ENCODE measurements around the gene LRRC40. TPM values are rescaled to one million over a fixed set of nuclear protein-coding genes. Genes with fewer than 3 reads are reported as not detected.
"Not testable (repeated sequence)": the region's sequence is repeated elsewhere in the genome, so short reads cannot be mapped to it uniquely, and the experiment has no call there.

LRRC40 gene
- total and polyA plus RNA-seq, 2 donors, result 9.8 to 41.7 TPM

DNA sequence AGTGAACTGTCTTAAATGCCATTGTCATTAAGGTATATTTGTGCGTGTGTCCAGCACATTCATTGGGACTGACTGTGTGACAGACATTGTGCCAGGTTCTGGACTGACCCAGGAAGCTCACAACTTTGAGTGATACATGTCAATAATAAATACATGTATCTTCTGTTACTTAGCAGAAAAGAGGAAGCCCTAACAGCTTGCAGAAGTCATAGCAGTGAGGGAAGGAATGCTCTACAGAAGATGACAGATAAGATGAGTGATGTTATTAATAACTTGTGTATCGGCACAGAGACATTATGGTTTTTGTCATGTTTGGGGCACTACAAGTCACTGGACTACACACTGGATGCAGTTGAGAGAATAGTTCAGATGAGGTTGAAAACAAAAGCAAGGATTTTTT lies 14.6 kb upstream of the LRRC40 start:
- peaks cover 3% of the 10 kb centered on the region for H3K36me3 ChIP-seq (ENCODE audit: insufficient read depth)
- 89% methylated on average over 2 of the region's 2 CpGs for WGBS
- H3K4me3 ChIP-seq (ENCODE audit: low read depth, low read length), result no peak overlapping the region
- H3K4me1 ChIP-seq (ENCODE audit: insufficient read depth), result no peaks in the 10 kb centered on the region
- DNase-seq (ENCODE audit: extremely low spot score), result no peak
- no peak overlapping the region for H3K27ac ChIP-seq (ENCODE audit: low read depth)

DNA sequence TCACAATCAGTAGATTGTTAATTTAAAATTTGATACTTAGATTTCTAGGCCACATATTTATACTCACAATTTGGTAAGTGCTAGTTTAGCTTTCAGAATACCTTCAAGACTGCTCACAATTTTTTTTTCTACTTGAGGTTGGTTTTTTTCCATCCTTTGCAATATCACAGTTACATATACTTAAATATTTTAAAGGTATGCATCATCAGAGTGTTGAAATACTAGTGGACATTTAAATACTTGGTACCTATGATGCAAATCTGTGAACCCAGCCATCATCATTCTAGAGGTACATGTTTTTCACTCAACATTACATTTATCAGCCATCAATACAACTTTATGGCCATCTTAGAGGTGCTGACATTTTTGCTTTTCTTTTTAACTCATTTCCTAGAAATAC lies 6.2 kb upstream of the LRRC40 start:
- Histone ChIP-seq H3K36me3 (ENCODE audit: insufficient read depth) (no peaks in the 10 kb centered on the region), H3K4me1 (ENCODE audit: insufficient read depth) (no peaks in the 10 kb centered on the region), H3K4me3 (ENCODE audit: low read depth, low read length) (no peak overlapping the region), H3K27ac (ENCODE audit: low read depth) (peak overlapping the region; percentile 23)
- no peak for DNase-seq (ENCODE audit: extremely low spot score)

DNA sequence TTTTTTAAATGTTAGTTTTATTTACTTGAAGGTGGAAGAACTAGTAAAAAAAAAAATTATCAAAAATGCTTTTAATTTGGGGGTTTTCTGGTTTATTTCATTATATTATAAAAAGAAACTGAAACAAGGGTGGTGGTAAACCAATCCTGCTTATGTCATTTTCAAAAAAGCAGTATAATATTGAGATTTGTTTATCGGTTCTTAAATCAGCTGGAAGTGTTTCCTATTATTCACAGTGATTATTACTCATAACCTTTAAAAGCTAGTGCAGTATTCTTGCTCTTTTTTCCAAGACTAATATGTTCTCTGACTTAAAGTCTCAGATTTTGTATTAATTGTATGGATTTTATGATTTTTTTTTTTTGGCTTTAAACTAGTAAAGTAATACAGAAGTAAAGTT lies 5.4 kb upstream of the LRRC40 start:
- H3K4me3 ChIP-seq (ENCODE audit: low read depth, low read length), result no peak overlapping the region
- DNase-seq (ENCODE audit: extremely low spot score), result no peak
- no peak overlapping the region for H3K27ac ChIP-seq (ENCODE audit: low read depth)
- no peaks in the 10 kb centered on the region for H3K4me1 ChIP-seq (ENCODE audit: insufficient read depth)
- WGBS, result 66% methylated on average over 1 of the region's 1 CpG
- H3K36me3 ChIP-seq (ENCODE audit: insufficient read depth), result no peaks in the 10 kb centered on the region

DNA sequence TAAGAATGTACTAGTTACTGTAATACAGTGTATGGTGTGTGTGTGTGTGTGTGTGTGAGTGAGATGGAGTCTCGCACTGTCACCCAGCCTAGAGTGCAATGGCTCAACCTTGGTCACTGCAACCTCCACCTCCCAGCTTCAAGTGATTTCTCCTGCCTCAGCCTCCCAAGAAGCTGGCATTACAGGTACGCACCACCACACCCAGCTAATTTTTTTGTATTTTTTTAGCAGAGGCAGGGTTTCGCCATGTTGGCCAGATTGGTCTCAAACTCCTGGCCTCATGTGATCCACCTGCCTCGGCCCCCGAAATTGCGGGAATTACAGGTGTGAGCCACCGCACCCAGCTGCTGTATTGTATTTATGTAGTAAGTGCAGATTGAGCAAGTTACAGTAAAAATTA lies 2.9 kb upstream of the LRRC40 start:
- Histone ChIP-seq H3K4me1 (ENCODE audit: insufficient read depth) (no peaks in the 10 kb centered on the region), H3K4me3 (ENCODE audit: low read depth, low read length) (no peak overlapping the region), H3K27ac (ENCODE audit: low read depth) (no peak overlapping the region), H3K36me3 (ENCODE audit: insufficient read depth) (no peaks in the 10 kb centered on the region)
- WGBS, result 98% methylated on average over 7 of the region's 7 CpGs
- no peak for DNase-seq (ENCODE audit: extremely low spot score)

DNA sequence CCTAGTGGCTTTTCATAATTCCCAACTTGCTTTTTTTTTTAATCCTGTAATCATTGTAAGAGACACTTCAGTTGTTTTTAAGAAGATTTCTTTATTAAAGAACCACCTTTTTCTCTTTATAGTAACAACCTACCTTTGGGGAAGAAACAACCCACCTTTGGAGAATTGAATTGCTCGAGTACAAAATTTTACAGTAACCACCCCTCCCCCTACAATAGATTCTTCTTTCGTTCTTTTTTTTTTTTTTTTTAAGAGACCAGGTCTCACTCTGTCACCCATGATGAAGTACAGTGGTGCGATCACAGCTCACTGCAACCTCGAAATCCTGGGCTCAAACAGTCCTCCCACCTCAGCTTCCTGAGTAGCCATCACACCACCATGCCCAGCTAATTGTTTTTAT lies 2.1 kb upstream of the LRRC40 start:
- Histone ChIP-seq H3K4me1 (ENCODE audit: insufficient read depth) (no peaks in the 10 kb centered on the region), H3K4me3 (ENCODE audit: low read depth, low read length) (no peak overlapping the region)

DNA sequence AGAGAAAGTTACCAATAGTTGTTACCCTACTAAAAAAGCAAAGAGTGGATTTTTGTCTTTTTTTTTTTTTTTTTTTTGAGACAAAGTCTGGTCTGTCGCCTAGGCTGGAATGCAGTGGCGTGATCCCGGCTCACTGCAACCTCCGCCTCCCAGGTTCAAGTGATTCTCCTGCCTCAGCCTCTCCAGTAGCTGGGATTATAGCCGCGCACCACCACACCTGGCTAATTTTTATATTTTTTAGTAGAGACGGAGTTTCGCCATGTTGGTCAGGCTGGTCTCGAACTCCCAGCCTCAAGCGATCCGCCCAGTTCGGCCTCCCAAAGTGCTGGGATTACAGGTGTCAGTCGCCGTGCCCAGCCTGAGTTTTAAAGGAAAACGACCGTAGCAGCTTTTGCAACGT lies 1.5 kb upstream of the LRRC40 start:
- H3K4me3 ChIP-seq (ENCODE audit: low read depth, low read length), result peak overlapping the region; percentile 79
- WGBS, result 86% methylated on average over 17 of the region's 17 CpGs
- not testable (repeated sequence) for DNase-seq (ENCODE audit: extremely low spot score); H3K36me3 ChIP-seq (ENCODE audit: insufficient read depth); H3K27ac ChIP-seq (ENCODE audit: low read depth); H3K4me1 ChIP-seq (ENCODE audit: insufficient read depth)

More for the DNA sequence above, 2.1 kb upstream of the LRRC40 start:
- Histone ChIP-seq H3K27ac (ENCODE audit: low read depth) (no peak overlapping the region), H3K36me3 (ENCODE audit: insufficient read depth) (no peaks in the 10 kb centered on the region)
- WGBS, result 86% methylated on average over 4 of the region's 4 CpGs
- DNase-seq (ENCODE audit: extremely low spot score), result no peak

DNA sequence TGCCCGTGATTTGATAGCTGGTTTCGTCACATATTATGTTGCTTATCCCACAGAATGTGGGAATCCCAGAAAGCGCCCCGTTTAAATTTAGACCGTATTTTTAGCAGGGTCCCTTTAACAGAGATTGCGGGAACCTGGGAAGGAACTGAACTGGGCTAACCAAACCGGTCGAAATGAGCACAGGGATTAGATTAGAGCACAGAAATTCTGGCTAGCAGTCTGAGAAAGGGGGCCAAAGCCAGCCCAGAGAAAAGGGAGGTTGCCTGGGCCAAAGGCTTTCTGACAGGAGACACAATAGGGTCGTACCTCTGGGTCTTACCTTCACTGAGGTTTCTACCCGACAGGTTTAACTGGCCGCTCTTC lies 327 bp downstream of the LRRC40 start:
- Histone ChIP-seq H3K27ac (ENCODE audit: low read depth) (peak overlapping the region; percentile 90), H3K36me3 (ENCODE audit: insufficient read depth) (no peaks in the 10 kb centered on the region), H3K4me1 (ENCODE audit: insufficient read depth) (no peaks in the 10 kb centered on the region), H3K4me3 (ENCODE audit: low read depth, low read length) (peak overlapping the region; percentile 79)
- WGBS, result 1% methylated on average over 11 of the region's 11 CpGs
- no peak for DNase-seq (ENCODE audit: extremely low spot score)

DNA sequence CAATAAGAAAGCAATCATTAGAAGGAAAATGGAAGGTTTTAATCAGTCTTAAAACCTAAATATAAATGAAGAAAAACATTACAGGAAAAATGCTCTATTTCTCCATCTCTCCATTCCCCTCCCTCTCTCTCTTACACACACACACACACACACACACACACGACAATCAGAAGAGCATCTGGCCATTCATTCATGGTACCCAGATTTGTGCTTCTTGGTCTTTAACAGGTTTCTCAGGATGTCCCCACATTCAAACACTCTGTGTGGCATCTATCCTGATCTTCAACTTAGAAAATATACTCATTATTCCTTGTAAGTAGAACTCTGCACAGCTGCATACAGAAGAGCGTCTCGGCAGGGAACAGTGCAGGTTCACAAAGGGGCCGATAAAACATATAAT lies 779 bp downstream of the LRRC40 start:
- H3K4me3 ChIP-seq (ENCODE audit: low read depth, low read length), result peak overlapping the region; percentile 79
- under 1% methylated on average over 4 of the region's 4 CpGs for WGBS
- H3K36me3 ChIP-seq (ENCODE audit: insufficient read depth), result no peaks in the 10 kb centered on the region
- H3K27ac ChIP-seq (ENCODE audit: low read depth), result no peak overlapping the region
- H3K4me1 ChIP-seq (ENCODE audit: insufficient read depth), result no peaks in the 10 kb centered on the region
- DNase-seq (ENCODE audit: extremely low spot score), result no peak

DNA sequence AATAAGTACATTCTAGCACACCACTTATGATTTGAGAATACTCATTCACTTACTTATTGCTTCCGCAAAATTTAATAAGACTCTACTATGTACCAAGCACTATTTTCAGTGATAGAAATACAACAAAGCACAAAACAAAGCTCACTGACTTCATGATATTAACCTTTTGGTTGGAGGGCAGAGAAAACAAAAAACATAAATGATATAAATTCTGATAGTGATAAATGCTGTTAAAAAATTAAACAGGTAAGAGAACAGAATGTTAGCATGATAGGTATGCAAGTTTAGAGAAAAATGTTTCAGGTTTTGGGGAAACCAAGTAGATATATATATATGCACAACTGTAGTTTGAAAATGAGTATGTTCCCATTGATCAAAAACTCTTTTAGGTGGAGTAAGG lies 1.2 kb downstream of the LRRC40 start:
- H3K27ac ChIP-seq (ENCODE audit: low read depth), result no peak overlapping the region
- no peaks in the 10 kb centered on the region for H3K36me3 ChIP-seq (ENCODE audit: insufficient read depth)
- DNase-seq (ENCODE audit: extremely low spot score), result no peak
- WGBS, result 94% methylated on average over 1 of the region's 1 CpG
- H3K4me1 ChIP-seq (ENCODE audit: insufficient read depth), result no peaks in the 10 kb centered on the region
- no peak overlapping the region for H3K4me3 ChIP-seq (ENCODE audit: low read depth, low read length)

DNA sequence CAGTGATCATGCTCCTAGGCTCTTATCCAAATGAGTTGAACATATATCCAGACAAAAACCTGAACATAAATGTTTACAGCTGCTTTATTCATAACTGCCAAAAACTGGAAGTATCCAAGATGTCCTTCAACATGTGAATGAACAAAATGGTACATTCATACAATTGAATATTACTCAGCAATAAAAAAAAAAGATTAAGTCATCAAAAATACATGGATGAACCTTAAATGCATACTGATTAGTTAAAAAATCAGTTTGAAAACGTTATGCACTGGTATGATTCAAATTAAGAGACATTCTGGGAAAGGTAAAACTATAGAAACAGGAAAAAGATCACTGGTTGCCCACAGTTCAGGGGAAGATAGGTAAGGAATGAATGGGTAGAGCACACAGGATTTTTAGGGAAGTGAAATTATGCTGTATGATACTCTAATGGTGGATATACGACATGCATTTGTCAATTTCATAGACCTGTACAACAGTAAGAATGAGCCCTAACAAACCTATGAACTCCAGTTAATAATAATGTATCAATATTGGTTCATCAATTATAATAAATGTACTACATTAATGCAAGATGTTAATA lies 3.1 kb downstream of the LRRC40 start:
- Histone ChIP-seq H3K4me3 (ENCODE audit: low read depth, low read length) (no peak overlapping the region), H3K4me1 (ENCODE audit: insufficient read depth) (no peaks in the 10 kb centered on the region), H3K36me3 (ENCODE audit: insufficient read depth) (no peaks in the 10 kb centered on the region), H3K27ac (ENCODE audit: low read depth) (no peak overlapping the region)
- no peak for DNase-seq (ENCODE audit: extremely low spot score)
- WGBS, result 61% methylated on average over 2 of the region's 2 CpGs

DNA sequence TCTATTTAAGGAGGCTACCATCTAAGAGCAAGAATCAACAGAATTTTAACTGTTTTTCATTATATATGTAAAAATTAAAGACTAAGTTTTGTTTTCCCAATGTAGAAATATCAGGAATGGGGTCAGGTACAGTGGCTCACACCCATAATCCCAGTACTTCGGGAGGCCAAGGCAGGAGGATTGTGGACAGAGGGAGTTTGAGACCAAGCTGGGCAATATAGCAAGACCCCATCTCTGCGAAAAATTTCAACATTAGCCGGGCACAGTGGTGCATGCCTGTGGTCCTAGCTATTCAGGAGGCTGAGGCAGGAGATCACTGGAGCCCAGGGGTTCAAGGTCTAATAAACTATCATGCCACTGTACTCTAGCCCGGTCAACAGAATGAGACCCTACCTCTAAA lies 5.3 kb downstream of the LRRC40 start:
- no peaks in the 10 kb centered on the region for H3K4me1 ChIP-seq (ENCODE audit: insufficient read depth)
- DNase-seq (ENCODE audit: extremely low spot score), result no peak
- no peaks in the 10 kb centered on the region for H3K36me3 ChIP-seq (ENCODE audit: insufficient read depth)
- no peak overlapping the region for H3K27ac ChIP-seq (ENCODE audit: low read depth)
- no peak overlapping the region for H3K4me3 ChIP-seq (ENCODE audit: low read depth, low read length)
- WGBS, result 98% methylated on average over 4 of the region's 4 CpGs

DNA sequence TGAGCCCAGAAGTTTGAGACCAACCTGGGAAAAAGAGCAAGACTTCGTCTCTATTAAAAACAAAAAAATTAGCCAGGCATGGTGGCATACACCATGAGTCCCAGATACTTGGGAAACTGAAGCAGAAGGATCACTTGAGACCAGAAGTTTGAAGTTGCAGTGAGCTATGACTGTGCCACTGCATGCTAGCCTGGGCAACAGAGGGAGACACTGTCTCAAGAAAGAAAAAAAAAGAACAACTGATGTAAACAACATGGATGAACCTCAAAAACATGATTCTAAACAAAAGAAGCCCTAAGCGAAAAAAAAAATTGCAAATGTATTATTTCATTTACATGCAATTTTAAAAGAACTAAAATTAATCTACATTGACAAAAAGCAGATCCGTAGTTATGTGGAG lies 9.0 kb downstream of the LRRC40 start:
- 95% methylated on average over 3 of the region's 3 CpGs for WGBS
- no peaks in the 10 kb centered on the region for H3K36me3 ChIP-seq (ENCODE audit: insufficient read depth)
- DNase-seq (ENCODE audit: extremely low spot score), result no peak
- no peaks in the 10 kb centered on the region for H3K4me1 ChIP-seq (ENCODE audit: insufficient read depth)
- no peak overlapping the region for H3K4me3 ChIP-seq (ENCODE audit: low read depth, low read length)
- no peak overlapping the region for H3K27ac ChIP-seq (ENCODE audit: low read depth)

DNA sequence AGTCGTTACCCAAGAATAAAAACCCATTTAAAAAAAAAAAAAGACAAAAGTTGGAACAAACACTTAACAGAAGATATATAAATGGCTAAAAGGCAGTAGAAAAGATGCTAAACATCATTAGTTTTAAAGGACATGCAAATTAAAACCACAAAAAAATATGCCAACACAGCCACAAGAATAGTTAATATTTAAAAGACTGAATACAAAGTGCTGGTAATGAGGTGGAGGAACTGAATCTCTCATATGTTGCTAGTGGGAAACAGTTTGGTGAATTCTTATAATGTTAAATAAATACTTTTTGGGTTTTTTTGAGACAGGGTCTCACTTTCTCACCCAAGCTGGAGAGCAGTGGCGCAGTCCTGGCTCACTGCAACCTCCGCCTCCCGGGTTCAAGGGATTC lies 10.0 kb downstream of the LRRC40 start:
- no peaks in the 10 kb centered on the region for H3K4me1 ChIP-seq (ENCODE audit: insufficient read depth)
- 94% methylated on average over 4 of the region's 4 CpGs for WGBS
- DNase-seq (ENCODE audit: extremely low spot score), result no peak
- H3K36me3 ChIP-seq (ENCODE audit: insufficient read depth), result no peaks in the 10 kb centered on the region
- H3K4me3 ChIP-seq (ENCODE audit: low read depth, low read length), result no peak overlapping the region
- H3K27ac ChIP-seq (ENCODE audit: low read depth), result no peak overlapping the region

DNA sequence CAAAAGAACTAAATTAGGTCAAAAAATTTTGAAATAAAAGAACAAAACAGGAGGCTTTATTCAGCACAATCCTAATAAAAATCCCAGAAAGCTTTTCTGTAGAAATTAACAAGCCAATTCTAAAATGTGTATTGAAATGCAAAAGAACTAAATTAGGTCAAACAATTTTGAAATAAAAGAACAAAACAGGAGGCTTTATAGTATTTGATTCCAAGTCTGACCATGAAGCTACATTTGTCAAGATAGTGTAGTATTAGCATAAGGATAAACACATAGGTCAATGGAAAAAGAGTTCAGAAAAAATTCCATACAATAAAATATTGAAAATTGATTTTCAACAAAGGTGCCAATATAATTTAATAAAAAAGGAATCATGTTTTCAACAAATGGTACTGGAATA lies 10.8 kb downstream of the LRRC40 start:
- H3K36me3 ChIP-seq (ENCODE audit: insufficient read depth), result no peaks in the 10 kb centered on the region
- H3K4me3 ChIP-seq (ENCODE audit: low read depth, low read length), result no peak overlapping the region

DNA sequence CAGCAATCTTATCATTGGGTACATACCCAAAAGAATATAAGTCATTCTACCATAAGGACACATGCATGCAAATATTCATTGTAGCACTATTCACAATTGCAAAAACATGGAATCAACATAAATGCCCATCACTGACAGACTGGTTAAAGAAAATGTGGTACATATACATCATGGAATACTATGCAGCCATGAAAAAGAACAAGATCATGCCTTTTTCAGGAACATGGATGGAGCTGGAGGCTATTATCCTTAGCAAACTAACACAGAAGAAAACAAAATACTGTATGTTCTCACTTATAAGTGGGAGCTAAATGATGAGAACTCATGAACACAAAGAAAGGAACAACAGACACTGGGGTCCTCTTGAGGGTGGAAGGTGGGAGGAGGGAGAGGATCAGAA lies 12.9 kb downstream of the LRRC40 start:
- DNase-seq (ENCODE audit: extremely low spot score); H3K4me1 ChIP-seq (ENCODE audit: insufficient read depth); H3K27ac ChIP-seq (ENCODE audit: low read depth); H3K4me3 ChIP-seq (ENCODE audit: low read depth, low read length); H3K36me3 ChIP-seq (ENCODE audit: insufficient read depth): not testable (repeated sequence)

More for the DNA sequence above, 10.8 kb downstream of the LRRC40 start:
- Histone ChIP-seq H3K4me1 (ENCODE audit: insufficient read depth) (no peaks in the 10 kb centered on the region), H3K27ac (ENCODE audit: low read depth) (no peak overlapping the region)
- no peak for DNase-seq (ENCODE audit: extremely low spot score)

All from urinary bladder (tissue), 4 donors.